ENCODE measurements around the gene CLDN9.

GRCh38 chr16:2974319-2975056 is 38.2 kb upstream of the CLDN9 start:
- TF ChIP-seq POLR2A (IDR thresholded peaks at IDR 0.05; ENCODE audit: extremely low read depth, insufficient read length) = no peak
- no peak for TF ChIP-seq CTCF (IDR thresholded peaks at IDR 0.05; ENCODE audit: low read depth, low read length)
- TF ChIP-seq MAX (IDR thresholded peaks at IDR 0.05; ENCODE audit: low read depth, low read length) = no peak
- no peak for TF ChIP-seq MYC (IDR thresholded peaks at IDR 0.05; ENCODE audit: low read depth, low read length)
